Stimulated activated CD4-positive, alpha-beta T cell treated with anti-CD3 and anti-CD28 coated beads, Interleukin-4, amount 100 ng/mL, for 1 hour (primary cell): Measurements from ENCODE around the gene LLGL1.

ENCODE experiments used
- DNase-seq: peaks from one replicate; pipeline ENCODE4 v3.0.0-alpha.2; 2020

Gene LLGL1

DNA sequence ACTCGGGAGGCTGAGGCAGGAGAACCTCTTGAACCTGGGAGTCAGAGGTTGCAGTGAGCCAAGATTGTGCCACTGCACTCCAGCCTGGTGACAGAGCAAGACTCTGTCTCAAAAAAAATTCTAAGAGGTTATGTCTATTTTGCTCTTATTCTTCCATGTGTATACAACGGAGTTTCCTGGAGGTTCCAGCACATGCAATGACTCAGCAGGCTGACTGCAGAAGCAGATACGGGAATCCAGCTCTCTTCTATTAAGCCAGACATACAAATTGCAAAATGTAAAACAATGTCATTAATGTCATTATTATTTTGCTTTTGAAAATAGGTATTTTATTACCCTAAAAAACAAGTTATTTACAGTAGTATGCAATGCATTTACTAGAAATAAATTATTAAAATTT is 53.4 kb downstream of the LLGL1 start:
- no peak for DNase-seq

DNA sequence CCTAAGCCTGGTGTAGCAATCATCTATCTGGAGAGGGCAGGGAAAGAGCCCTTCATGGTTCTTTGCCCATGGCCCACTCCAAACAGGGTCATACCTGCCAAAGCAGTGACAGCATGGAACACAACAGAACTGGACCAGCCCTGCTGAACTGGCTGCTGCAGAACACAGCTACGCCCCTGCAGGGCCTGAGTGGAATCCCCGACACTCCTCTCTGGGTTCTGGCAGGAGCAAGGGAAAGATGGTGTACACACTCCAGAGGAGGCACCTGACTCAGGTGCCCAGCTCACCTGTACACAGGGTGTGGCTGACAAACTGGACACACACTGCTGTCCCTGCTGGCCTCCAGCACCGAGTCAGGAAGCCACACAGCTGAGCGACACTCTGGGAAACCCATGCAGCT is 54.8 kb downstream of the LLGL1 start:
- DNase-seq, result no peak

- DNase-seq, result no peak
Observed at GRCh38 chr17:18280766-18281371, 55.4 kb downstream of the LLGL1 start.

DNA sequence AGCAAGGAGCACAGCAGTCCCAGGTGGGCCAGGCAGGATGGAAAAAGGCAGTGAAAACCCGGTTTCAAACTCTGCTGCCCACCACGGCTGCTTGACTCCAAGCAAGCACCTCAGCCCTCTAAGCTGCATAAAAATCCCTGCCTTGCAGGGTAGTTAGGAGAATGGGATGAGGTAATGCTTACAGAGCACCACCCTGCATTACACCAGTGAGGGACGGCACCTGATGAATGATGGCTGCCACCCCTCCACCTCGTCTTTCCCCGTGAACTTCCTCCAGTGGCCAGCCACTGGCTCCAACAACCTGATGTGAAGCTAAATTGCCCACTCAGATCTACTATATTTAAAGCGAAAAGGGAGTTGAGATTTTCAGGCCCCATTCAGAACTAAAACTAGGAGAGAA is 56.4 kb downstream of the LLGL1 start:
- DNase-seq, result no peak

DNA sequence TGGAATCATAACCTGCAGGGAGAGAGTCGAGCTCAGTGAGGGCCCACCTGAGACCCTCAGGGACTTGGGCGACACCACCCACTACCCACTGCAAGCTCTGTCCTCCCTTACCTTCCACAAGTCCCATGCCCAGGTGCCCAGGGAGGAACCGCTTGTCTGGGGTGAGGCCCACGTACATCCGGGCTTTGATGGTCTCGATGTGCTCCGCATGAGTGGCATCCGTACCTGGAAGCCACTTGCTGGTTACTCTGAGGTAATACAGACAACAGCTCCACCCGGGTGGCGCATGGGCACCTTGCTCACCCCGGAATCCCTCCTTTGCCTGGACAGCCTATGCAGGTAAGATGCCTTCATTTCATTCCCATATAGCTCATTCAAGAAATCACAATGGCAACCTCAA is 59.9 kb downstream of the LLGL1 start:
- no peak for DNase-seq

GRCh38 chr17:18291718-18292540 is 66.5 kb downstream of the LLGL1 start:
- DNase-seq, result no peak
